Activated CD8-positive, alpha-beta memory T cell treated with anti-CD3 and anti-CD28 coated beads for 1 hour (primary cell): ENCODE data around the gene TM4SF5.

Experiments used
- DNase-seq, 2 donors: peaks; one replicate each; pipeline ENCODE4 v3.0.0-alpha.2; 2020; ENCODE audit warnings: low read depth in 1 of 2; ENCODE audit errors: extremely low read depth in 1 of 2

Gene TM4SF5, protein sequence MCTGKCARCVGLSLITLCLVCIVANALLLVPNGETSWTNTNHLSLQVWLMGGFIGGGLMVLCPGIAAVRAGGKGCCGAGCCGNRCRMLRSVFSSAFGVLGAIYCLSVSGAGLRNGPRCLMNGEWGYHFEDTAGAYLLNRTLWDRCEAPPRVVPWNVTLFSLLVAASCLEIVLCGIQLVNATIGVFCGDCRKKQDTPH

GRCh38 chr17:4771519-4772234 is at the start of gene TM4SF5:
TSS of gene TM4SF5 (plus strand) at chr17:4771886. CDS start at chr17:4771923, 37 bp downstream.
- DNase-seq: no peak

GRCh38 chr17:4722678-4723240 is 48.9 kb upstream of the TM4SF5 start:
- DNase-seq: no peak

DNA sequence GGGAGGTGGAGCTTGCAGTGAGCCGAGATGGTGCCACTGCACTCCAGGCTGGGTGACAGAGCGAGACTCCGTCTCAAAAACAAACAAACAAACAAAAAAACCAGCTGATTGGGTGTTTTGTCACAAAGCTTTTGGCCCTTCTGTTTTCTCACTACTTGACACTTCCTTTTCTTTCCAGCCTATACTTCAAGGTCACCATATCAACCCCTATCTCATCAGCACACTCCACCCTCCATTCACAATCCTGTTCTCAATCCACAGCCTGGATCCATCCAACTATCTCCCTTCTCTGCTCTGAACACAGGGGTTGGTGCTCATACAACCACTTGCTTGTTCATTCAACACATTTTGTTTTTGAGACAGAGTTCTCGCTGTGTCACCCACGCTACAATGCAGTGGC is 47.0 kb upstream of the TM4SF5 start:
- DNase-seq: no peak

DNA sequence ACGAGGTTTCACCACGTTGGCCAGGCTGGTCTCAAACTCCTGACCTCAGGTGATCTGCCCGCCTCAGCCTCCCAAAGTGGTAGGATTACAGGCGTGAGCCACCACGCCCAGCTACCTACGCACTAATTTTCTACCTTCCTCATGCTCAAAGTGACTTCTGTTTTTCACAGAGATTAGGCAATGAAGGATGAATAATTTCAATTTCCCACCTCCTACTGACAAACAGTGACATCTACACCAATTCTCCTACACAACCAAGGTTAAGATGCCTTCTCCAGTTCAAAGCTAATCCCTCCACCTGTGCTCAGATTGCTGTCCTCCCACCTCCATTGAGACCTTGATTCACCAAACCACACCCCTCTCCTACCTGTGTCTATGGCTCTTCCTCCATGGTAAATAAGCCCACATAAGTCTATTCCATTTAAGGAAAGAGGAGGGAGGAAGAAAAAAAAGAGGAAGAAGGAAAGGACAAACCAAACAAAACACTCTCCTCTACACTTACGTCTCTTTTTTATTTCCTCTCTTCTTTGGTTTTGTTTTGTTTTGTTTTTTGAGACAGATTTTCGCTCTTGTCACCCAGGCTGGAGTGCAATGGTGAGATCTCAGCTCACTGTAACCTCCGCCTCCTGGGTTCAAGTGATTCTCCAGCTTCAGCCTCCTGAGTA is 45.9 kb upstream of the TM4SF5 start:
- DNase-seq: no peak

DNA sequence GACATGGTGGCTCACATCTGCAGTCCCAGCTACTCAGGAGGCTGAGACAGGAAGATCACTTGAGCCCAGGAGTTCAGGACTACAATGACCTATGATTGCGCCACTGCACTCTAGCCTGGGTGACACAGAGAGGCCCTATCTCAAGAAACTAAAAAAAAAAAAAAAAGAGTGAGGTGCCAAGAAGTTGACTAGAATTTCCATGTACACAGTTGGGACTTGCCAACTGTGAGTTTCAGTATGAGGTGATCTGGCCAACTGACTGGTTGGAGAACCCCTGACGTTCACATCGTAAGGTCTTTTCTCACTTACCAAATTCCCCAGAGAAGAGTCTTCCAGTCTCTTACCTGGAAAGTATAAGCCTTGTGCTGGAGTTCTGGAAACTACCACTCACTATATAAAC is 43.6 kb upstream of the TM4SF5 start:
- DNase-seq: no peak

DNA sequence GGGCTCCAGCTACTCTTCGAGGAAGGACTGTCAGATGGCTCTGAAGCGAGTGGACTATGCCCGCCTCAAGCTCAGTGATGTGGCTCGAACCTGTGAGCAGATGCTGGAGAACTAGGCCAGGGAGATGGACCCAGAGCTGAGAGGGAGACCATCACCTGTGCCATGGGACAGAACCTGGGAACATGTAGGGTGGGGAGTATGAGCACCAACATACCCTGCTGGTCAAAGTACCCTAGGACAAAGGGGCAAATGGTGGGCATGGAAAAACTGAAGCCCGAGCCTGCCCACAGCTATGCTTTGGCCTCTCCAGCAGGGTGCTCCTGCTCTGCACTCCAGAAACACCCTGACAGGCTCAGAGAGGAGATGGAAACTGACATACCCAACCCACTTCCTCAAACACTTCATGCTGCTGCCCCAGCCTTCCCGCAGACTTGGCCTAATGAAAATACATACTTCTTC is 38.6 kb upstream of the TM4SF5 start:
- no peak for DNase-seq

- no peak for DNase-seq
These were observed 36.7 kb upstream of the TM4SF5 start for GRCh38 chr17:4734857-4735475.

DNA sequence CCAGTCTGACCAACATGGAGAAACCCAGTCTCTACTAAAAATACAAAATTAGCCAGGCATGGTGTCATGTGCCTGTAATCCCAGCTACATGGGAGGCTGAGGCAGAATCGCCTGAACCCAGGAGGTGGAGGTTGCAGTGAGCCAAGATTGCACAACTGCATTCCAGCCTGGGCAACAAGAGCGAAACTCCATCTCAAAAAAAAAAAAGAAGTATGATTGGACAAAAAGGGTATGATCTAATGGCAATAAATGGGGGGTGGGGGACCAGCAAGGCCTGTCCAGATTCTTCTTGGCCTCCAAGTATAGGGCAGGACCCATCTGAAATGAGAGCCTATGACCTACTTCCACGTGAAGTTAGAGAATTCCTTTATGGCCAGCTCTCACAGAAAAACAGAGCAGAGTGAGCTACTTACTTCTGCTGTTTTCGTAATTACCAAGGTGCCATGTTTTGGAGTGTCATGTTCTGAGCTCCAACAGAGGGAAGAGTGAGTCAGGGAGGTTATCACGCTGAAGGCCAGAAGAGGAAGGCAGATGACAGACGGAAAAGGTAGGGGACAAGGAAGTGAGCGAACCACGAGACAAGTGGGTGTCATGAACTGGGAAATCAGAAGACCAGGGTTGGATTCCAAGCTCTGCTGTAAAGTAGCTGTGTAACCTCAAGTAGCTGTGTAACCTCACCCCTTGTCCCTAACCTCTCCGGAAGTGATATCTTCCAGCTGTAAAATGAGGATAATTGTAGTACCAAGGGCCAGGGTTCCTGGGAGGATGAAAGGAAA is 35.6 kb upstream of the TM4SF5 start:
- DNase-seq: no peak

DNA sequence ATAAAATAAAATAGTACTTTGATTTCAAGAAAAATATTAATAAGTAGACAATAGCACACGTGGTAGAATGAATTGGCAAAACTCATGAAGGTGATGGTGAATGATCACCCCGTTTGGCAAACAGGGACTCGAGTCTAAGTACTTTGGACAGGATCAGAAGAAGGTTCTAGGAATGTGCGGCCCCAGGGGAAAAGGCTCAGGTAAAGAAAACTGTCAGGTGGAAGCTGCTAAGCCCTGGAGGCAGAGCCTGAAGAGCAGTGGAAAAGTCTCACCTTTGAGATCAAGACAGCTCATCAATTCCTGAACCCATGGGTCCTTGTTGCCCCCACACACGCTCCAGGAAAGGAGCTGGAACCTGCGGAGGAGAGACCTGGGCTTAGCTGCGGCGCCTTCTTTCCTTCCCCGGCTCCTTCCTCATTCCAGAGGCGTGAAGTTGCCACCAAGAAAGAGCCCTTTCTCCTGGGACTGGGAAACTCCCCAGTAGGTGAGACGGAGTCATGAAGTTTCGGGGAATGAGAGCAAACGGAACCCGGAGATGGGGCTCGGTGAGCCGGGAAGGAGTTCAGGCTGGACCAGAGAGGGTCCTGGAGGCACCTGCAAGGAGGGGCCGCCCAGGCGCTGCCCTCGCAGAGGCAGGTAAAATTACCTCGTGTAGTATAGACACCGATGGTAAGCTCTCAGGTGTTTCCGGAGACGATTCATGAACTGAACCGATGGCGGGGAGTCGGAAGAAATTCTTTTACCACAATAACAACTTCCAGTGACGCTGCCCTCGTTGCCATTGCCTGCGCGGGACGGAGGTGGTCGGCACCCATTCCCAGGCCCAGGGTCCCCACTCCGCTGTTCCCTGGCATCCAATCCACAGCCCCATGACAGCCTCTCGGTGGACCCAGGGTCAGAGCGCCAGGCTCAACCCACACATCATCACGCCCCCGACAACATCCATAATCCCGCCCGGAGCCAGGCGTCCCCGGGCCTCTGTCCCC is 33.3 kb upstream of the TM4SF5 start:
- DNase-seq: no peak

DNA sequence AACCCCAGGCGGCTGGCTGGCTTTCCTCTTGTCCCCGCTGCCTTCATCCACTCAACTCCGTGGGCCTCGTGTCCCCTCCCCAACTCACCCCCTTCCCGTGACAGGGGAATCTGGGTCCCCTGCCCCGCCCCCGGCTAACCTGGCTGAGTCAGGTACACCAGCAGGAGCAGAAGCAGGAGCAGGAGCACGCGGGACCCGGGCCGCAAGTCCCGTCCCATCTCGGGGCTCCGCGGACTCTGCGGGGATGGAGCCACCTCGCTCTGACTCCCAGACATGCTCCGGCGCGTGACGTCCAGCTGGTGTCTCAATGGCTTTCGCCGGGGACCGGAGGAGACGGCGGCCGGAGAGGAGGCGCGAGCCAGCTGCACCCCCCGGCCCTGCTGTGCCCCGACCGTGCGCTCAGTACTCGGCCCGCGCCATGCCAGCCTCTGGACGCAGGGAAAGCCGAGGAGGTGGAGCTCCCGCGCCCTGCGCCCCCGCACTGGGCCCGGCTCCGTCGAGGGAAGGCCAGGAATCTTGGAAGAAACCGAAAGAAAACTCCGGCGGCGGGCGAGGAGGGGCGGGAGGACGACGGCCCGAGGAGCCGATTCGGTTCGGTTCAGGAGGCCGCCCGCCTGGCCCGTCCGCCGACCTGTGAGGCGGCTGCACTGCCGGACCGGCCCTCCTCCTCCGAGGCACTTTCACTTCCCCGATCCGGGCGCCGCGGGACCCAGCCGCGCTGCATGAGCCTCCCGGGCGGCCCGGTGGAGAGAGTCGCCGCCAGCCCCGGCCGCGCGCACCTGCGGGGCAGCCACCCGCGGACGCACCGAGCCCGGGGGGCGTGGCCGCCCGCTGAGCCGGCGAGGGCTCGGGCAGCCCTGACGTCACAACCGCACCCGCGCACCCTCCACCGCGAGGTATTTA is 32.3 kb upstream of the TM4SF5 start, which contains the start of the genes CXCL16 and ZMYND15:
CXCL16 (minus strand) TSS at position 807 of the 903 bp plus-strand sequence; CDS start at position 218, 589 bp downstream.
ZMYND15 (plus strand) TSS at position 712 of the 903 bp plus-strand sequence. CDS start 716 bp downstream, outside the sequence.
- DNase-seq: peak; percentile 32 to 49

- no peak for DNase-seq
These were observed 31.7 kb upstream of the TM4SF5 start for GRCh38 chr17:4740025-4740351.

DNA sequence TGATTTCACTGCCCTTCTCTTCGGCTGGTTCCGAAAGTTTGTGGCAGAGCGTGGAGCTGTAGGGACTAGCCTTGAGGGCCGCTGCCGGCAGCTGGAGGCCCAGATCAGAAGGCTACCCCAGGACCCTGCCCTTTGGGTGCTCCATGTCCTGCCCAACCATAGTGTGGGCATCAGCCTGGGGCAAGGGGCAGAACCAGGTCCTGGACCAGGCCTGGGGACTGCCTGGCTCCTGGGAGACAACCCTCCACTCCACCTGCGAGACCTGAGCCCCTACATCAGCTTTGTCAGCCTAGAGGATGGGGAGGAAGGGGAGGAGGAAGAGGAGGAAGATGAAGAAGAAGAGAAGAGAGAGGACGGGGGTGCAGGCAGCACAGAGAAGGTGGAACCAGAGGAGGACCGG is 31.1 kb upstream of the TM4SF5 start:
- DNase-seq: no peak

GRCh38 chr17:4741544-4741943 is 30.1 kb upstream of the TM4SF5 start:
- DNase-seq: no peak

DNA sequence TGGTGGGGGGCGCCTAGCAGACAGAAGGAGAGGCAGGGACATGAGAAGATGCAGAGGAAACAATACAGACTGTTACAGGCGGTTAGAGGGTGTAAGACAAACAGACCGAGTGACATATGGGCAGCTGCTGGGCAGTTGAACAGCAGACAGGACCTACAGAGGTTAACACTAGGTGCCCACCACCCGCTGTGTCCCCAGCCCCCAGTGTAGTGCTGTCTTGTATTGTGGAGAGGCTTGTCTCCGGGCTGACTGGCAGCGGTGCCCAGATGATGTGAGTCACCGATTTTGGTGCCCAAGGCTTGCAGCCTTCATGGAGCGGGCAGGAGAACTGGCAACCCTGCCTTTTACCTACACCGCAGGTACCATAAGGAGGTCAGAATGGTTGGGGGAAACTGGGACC is 29.6 kb upstream of the TM4SF5 start:
- no peak for DNase-seq

DNA sequence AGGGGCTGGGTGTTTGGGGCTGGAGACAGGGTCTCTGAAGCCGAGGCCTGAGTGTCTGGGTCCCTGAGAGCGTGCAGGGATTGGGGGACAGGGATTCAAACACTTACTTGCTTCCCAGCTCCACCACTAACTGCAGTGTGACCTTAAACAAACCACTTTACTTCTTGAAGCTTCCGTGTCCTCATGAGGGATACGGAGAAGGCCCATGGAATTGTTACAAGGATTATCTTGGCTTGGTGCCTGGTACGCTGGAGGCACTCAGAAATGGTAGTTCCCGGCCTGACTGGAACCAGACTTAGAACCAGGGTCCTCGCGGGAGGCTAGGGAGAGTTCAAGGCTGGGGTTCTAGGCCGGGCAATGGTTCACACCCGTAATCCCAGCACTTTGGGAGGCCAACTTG is 29.1 kb upstream of the TM4SF5 start:
- no peak for DNase-seq

- no peak for DNase-seq
These were observed 28.5 kb upstream of the TM4SF5 start for GRCh38 chr17:4743216-4743615.

DNA sequence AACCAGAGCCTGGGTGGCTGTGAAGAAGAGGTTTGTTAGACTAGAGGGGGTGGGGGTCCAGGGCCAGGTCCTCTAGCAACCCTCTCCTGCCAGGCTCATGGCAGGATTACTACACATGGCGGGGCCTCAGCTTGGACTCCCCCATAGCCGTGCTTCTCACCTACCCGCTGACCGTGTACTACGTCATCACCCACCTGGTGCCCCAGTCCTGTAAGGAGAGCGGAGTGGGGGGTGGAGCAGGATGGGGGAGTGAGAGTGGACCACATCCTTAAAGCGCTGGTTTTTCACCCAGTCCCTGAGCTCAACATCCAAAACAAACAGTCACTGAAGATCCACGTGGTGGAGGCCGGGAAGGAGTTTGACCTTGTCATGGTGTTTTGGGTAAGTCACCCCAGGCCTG is 27.8 kb upstream of the TM4SF5 start:
- DNase-seq: no peak
